ENCODE results near the gene NR1D1. TPM values are rescaled to one million over a fixed set of nuclear protein-coding genes. Genes with fewer than 3 reads are reported as not detected.

NR1D1 gene
- total and polyA plus RNA-seq, 2 of the 13 experiments (the other 11 are each of a cell fraction or from before 2014, with no cell fraction given), result 2.1 to 2.7 TPM

- TF ChIP-seq MBD4 (IDR thresholded peaks at IDR 0.05; ENCODE audit: borderline replicate concordance, low read length) (no peak), NR3C1 (CRISPR knock-in tag; IDR thresholded peaks at IDR 0.05) (no peak), ZBTB14 (CRISPR knock-in tag; IDR thresholded peaks at IDR 0.05) (no peak), ZNF12 (CRISPR knock-in tag; IDR thresholded peaks at IDR 0.05) (no peak), CCAR2 (optimal IDR thresholded peaks at IDR 0.05; ENCODE audit: low read depth, low read length) (peak; percentile 1), ZNF335 (CRISPR knock-in tag; IDR thresholded peaks at IDR 0.05) (peak; percentile 91), ZNF550 (CRISPR knock-in tag; IDR thresholded peaks at IDR 0.05; ENCODE audit: borderline replicate concordance) (peak; percentile 83), ZBTB8A (CRISPR knock-in tag; IDR thresholded peaks at IDR 0.05; ENCODE audit: borderline replicate concordance, low read depth) (peak; percentile 72; the same call in 1 of the 2 replicates), PATZ1 (CRISPR knock-in tag; IDR thresholded peaks at IDR 0.05) (peak; percentile 98), ZNF331 (CRISPR knock-in tag; IDR thresholded peaks at IDR 0.05) (peak; percentile 93), ZNF616 (CRISPR knock-in tag; IDR thresholded peaks at IDR 0.05; ENCODE audit: low read depth) (peak; percentile 96), MZF1 (CRISPR knock-in tag; IDR thresholded peaks at IDR 0.05; ENCODE audit: borderline replicate concordance) (peak; percentile 82; the same call in 1 of the 2 replicates), PAX8 (CRISPR knock-in tag; IDR thresholded peaks at IDR 0.05; ENCODE audit: borderline replicate concordance) (0 out of 2 replicates have a peak, but pooled peaks have one; percentile 62), ZBTB33 (CRISPR knock-in tag; IDR thresholded peaks at IDR 0.05) (peak; percentile 76), ZNF256 (CRISPR knock-in tag; conservative IDR thresholded peaks at IDR 0.05) (peak; percentile 90; the same call in 1 of the 2 replicates), ARID3A (IDR thresholded peaks at IDR 0.05; ENCODE audit: low read depth, low read length) (0 out of 2 replicates have a peak, but pooled peaks have one; percentile 6), MEF2D (CRISPR knock-in tag; IDR thresholded peaks at IDR 0.05) (peak; percentile 97)
- TF ChIP-seq, protein P1, sequence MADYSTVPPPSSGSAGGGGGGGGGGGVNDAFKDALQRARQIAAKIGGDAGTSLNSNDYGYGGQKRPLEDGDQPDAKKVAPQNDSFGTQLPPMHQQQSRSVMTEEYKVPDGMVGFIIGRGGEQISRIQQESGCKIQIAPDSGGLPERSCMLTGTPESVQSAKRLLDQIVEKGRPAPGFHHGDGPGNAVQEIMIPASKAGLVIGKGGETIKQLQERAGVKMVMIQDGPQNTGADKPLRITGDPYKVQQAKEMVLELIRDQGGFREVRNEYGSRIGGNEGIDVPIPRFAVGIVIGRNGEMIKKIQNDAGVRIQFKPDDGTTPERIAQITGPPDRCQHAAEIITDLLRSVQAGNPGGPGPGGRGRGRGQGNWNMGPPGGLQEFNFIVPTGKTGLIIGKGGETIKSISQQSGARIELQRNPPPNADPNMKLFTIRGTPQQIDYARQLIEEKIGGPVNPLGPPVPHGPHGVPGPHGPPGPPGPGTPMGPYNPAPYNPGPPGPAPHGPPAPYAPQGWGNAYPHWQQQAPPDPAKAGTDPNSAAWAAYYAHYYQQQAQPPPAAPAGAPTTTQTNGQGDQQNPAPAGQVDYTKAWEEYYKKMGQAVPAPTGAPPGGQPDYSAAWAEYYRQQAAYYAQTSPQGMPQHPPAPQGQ (CRISPR knock-in tag; IDR thresholded peaks at IDR 0.05; ENCODE audit: borderline replicate concordance), result peak; percentile 77; the same call in 1 of the 2 replicates
Measured at GRCh38 chr17:40098846-40099618, 1.4 kb downstream of the NR1D1 start (continued).
